MM.1S (cell line): ENCODE measurements around the gene LYRM4.

Experiments
- CTCF ChIP-seq: fragments of 300-600 bp; sonication (generic); IDR thresholded peaks from 2 replicates; pipeline ENCODE4 v1.5.1; 2016; ENCODE audit warnings: antibody characterized with exemption, low read length, mixed read lengths
- EZH2 ChIP-seq: fragments of 300-600 bp; sonication (generic); optimal IDR thresholded peaks from 2 replicates; pipeline ENCODE3; 2017; ENCODE audit warnings: low read depth, mild to moderate bottlenecking, antibody characterized with exemption, low read length, mixed read lengths
- EZH2phosphoT487 ChIP-seq: fragments of 300-600 bp; sonication (generic); IDR thresholded peaks from 2 replicates; pipeline ENCODE4 v1.6.1; 2018; ENCODE audit warnings: antibody characterized with exemption, low read length

- TF ChIP-seq CTCF (no peak), EZH2phosphoT487 (no peak), EZH2 (no peak)
Measured at GRCh38 chr6:5123296-5124143, 137.2 kb downstream of the LYRM4 start.
